Measurements from ENCODE around the gene LGALS9.

DNA sequence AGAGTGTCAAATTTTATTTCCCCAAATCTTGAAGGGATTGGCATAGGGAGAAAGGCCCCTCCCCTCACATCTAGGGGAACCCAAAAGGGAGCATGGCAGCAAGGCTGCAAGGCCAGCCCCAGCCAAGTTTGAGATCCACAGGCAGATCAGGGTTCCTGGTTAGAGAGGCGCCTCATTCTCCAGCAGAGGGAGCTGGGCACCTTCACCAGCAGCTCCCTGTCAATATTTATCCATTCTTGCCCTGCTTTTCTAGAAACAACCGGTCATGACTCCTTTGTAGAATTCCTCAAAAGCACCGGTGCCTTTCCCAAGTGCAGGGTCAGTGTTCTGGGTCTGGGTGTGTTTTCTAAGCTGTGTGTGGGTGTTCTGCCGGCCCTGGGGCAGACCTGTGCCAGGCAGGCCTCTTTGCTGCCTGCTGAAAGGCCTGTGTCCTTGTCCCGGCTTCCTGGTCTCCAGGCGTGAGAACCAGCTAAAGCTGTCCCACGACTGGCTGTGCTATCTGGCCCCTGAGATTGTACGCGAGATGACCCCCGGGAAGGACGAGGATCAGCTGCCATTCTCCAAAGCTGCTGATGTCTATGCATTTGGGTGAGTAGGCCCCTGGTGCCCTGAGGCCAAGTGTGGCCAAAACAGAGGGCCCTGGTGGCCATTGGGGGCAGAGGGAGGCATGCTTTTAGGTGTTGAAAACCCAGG is 21.2 kb upstream of the LGALS9 start:
- no peak for TF ChIP-seq EZH2phosphoT487 (IDR thresholded peaks at IDR 0.05; ENCODE audit: insufficient read depth, low read depth)
- no peak for TF ChIP-seq EZH2 (IDR thresholded peaks at IDR 0.05; ENCODE audit: insufficient read depth, poor library complexity, severe bottlenecking)
